GM18873 (cell line): ENCODE results near the gene CNTNAP2.
"Not testable (repeated sequence)": the region's sequence is repeated elsewhere in the genome, so short reads cannot be mapped to it uniquely, and the experiment has no call there.

Experiments used
- ATAC-seq: cut with Tn5 transposase; IDR thresholded peaks from one replicate; pipeline ENCODE4 v1.9.1; 2021; ENCODE audit warnings: mild to moderate bottlenecking, moderate library complexity, moderate number of reproducible peaks; ENCODE audit not compliant: unreplicated experiment, low FRiP score

CNTNAP2 gene

DNA sequence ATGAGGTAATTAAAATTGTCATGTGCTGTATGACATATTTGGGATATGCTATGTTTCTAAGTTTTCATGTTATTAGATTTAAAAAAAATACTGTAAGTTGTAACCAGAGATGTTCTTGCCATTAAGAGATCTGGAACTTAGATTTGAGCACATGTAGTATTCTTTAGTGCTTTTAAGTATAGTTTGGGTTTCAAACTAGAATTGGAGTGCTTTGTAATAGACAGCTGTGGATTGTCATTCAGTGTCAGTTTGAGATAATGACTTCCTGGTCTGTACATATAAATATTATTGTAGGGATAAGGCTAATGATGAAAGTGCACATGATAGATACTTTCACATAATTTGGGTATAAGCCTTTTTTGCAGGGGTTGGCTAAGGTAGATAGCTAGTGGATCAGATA lies 936.2 kb downstream of the CNTNAP2 start:
- ATAC-seq, result no peak

DNA sequence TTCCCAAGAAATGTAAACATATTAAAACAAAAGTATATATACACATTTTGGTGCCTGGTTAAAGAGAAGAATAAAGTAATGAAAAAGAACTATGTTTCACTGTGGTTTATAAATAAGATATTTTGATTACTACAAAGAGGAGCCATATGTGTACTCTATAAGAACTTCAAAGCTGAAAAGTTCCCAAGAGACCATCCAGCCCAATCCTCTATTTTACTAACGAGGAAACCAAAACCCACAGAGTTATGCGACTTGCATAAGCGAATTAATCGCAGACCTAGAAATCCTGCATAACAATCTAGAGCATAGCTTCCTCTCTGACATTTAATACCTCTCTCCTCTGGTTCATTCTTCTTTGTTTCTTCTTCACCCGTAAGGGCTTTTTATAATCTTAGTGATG lies 937.1 kb downstream of the CNTNAP2 start:
- ATAC-seq, result no peak

DNA sequence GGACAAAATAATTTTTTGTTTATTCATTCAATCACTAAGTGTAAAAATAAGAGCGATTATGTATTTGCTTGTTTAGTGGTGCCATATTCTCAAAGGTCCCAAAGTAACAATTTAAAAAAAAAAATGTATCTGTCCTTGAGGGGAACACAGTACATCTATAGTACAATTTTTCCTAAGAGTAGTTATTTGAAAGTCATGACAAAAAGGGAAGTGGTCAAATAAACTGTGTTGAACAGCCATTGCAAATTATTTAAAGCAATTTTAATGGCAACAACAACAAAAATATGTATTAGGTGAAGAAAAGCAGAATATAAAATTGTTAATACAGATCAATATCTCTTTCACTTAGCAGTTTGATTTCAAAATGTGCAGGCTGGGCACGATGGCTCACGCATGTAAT lies 943.5 kb downstream of the CNTNAP2 start:
- no peak for ATAC-seq

DNA sequence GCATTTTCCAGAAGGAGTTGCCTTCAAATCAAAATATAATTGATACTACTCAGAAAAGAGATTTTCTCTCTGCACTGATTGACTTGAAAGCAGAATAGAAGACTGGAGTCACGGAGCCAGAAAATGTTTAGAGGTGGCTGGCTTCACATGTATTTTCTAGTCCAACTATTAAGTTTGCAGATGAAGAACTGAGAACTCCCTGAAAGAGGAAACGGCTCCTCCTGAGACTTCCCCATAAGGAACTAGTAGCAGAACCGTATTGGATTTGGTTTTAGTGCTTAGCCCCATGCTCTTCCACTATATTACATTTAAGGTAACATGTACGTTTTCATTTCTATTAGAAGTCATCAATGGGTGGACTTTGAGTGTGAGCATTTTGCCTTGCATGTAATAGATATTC lies 946.3 kb downstream of the CNTNAP2 start:
- ATAC-seq, result no peak

DNA sequence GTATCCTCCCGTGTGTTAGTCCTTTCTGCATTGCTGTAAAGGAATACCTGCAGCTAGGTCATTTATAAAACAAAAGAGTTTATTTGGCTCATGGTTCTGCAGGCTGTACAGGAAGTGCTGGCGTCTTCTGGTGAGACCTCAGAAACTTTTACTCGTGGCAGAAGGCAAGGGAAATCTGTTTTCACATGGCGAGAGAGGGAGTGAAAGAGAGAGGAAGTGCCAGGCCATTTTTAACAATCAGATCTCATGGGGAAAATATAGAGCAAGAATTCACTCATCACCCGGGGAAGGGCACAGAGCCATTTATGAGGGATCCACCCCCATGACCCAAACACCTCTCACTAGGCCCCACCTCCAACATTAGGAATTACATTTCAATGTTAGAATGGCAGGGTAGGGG lies 952.2 kb downstream of the CNTNAP2 start:
- no peak for ATAC-seq

DNA sequence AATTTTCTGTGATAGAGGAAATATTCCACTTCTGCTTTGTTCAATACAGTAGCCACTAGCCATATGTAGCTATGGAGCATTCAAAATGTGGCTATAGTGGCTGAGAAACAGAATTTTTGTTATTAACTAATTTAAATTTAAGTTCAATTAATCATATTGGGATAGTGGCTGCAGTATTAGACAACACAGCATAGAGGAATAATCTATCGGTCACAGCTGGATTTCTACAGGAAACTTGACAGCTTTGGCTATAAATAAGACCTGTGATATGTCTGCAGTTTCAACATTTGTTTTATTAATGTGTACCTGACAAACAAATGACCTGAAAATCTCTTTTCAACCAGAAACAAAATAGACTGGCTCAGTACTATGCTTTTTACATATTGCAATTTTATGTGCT lies 953.2 kb downstream of the CNTNAP2 start:
- no peak for ATAC-seq

DNA sequence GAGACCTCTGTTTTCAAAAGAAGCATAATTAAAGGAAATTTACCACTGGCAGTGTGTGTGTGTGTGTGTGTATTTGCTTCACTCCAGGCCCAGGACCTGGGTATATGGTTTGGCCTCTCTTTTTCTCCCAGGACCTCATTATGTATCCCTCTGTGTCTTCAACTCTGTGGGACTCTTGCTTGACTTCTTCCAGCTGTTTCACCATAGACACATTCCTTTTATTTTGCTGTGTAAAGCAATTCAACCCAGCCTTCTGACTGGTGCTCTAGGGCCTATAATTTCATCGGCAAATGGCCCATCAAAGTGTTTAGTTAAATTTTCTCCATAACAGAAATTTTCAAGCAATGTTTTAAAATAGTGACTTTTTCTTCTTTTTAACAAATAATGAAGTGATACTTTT lies 954.3 kb downstream of the CNTNAP2 start:
- ATAC-seq, result no peak

DNA sequence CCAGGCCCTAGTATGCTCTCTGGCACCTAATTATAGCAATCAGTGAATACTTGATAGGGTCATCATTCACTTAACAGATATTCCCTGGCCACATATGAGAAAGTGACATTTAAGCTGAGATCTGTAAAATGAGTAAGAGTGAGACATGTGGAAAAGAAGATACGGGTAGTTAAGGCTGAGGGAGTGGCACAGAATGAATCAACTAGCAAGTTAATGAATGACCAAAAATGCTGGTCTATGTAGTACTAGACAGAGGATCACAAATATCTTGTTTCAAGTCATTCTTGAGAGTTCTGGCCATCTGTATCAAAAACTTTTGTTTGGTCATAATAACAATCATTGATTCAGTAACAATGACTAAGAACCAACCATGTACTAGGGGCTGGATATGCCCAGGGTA lies 954.9 kb downstream of the CNTNAP2 start:
- no peak for ATAC-seq

DNA sequence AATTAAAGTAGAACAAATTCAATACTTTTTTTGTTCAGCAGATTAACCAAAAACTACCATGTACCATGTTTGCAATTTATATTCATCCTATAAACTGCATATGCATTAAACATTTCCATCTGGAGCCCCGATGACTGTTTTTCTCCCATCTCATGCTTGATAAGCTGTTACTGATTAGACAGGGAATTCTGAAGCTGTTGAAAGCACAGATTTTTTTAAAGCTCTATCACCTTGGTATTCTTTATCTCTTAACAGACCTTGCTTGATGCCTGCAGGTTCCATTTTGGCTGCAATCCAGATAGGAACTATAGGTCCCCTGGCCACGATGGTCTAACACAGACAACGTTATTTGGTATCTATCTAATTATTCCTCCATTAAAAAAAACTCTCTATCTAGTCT lies 961.7 kb downstream of the CNTNAP2 start:
- ATAC-seq, result no peak

DNA sequence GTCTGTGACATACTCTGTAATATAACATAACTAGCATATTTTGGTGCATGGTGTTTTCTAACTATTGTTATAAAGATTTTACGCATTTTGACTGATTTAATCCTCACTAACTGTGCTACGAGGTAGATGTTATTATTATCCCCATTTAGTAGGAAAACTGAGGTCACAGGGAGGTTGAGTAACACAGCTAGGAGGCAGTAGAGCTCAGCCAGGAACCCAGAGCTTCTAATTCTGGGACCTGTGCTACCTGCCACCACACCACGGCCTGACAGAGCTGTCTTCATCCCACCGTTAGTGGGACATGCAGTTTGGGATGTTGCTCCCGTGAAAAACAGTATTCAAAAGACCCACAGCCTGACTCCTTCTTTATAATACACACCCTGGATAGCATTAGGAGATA lies 962.5 kb downstream of the CNTNAP2 start:
- ATAC-seq, result no peak

DNA sequence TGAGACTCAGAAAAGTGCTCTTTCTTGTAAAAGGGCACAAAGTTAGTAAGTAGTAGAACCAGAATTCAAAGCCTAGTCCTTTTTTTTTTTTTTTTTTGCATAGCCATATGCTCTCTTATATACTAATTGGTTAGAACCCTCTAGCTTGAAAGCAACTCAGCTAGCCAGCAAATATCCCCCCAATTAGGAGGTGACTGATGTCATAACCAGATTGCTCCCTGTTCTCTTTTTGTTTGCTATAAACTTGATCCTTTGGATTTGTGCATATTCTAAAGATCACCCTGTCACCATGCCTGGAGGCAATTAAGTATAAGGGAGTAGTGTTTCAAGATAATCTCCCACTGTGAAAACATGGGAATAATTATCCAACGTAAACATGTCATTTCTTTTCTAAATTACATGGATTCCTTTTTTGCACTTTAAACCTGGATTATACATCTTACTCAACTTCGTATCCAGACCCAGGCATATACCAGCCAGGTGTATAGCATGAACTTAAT lies 963.4 kb downstream of the CNTNAP2 start:
- ATAC-seq, result no peak

DNA sequence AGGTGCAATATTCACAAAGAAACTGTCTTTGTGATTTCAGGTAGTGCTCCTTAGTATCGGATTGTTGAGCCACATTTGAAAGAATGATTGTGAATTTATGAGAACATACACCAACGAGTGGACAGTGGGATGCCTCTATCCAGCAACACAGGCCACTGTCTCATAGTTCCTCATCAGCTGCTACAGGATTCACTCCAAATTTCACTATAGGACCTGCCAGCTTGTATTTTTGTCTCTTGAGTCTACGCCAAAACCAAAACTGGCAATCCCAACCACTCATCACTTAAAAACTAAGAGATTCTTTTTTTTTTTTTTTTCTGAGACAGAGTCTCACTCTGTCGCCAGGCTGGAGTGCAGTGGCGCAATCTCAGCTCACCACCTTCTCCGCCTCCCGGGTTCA lies 964.5 kb downstream of the CNTNAP2 start:
- ATAC-seq, result no peak

DNA sequence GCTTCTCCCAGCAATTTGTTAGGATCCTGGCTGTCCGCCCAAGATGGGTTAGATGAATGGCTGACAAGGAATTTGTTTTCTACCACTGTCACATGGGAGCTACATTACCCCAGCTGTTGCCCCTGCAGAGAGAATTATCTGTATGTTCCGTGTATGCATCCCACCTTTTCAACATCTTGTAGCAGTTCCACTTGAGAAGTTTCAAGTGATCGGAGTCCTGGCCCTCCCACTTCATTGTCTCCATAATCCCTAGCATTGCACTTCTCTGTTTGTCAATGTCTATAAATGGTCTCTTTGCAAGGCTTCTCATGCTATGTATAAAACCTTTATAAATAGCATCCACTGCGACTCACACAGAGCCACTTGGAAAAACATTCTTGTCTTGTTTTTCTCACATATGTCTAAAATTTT lies 972.5 kb downstream of the CNTNAP2 start:
- no peak for ATAC-seq

DNA sequence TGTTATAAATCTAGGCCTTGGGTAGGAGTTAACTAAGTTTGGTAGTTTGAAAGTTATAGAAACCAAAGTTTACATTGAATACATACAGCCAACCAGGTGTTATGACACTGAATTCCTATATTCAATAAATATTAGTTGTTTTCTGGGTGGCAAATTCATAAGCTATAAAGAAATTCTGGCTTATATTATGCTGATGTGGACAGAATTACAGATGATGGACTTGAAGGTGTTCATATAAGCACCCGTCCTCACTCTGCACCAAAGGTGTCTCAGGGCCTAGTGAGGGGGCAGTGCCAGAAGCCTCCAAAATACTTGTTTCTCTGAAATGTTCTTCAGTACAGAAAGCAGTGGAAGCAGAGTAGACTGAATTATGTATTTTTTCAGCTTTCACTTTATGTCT lies 973.0 kb downstream of the CNTNAP2 start:
- no peak for ATAC-seq

DNA sequence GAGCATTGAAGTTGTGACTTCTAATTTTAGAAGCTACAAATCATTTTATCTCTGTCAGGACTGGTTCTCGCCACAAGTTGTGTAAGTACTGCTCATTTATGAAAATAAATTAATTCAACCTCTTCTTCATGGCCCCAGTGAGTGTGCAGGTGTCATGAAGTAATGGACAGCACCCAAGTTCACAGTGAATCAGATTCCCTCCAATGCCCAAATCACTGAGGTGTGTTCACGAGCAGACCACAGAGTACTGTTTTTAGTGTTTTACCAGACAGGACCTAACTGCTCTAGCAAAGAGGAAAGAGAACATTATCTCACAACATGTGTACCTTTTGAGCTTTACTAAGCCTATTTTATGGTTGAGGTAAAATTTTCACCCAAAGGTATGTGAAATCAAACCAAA lies 980.0 kb downstream of the CNTNAP2 start:
- ATAC-seq, result no peak

DNA sequence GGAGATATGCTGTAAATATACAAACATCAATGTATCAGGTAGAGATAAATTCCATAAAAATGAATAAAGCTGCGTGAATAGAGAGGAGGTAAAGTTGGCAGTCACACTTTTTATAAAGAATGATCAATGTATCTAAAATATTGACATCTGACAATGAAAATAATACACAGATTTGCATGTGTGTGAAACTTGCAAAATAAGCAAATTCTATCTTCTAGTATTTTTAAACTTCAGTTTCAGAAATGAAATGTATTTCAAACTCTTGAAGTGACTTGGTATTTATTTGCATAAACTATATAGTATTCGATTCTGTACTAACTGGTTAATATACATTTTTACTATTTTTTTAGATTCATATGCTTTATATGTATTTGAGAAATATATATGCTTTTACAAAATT lies 986.6 kb downstream of the CNTNAP2 start:
- no peak for ATAC-seq

DNA sequence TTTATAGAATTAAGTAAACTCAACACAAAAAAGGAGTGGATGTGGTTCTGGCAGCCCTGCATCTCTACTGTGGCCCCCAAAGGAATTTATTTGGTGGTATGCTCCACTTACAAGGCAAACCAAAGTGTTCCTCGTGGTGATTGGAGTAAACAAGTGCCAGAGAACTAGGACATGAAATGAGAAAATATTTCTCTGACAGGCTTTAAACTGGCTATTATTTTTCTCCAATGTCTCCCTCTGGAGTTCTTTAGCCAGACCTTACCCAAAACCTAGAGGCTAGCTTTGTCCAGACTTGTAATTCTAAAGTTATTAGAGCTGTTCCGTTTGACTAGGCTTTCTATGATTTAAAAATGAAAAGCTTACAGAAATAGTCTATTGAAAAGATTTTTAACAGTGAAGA lies 990.1 kb downstream of the CNTNAP2 start:
- no peak for ATAC-seq

DNA sequence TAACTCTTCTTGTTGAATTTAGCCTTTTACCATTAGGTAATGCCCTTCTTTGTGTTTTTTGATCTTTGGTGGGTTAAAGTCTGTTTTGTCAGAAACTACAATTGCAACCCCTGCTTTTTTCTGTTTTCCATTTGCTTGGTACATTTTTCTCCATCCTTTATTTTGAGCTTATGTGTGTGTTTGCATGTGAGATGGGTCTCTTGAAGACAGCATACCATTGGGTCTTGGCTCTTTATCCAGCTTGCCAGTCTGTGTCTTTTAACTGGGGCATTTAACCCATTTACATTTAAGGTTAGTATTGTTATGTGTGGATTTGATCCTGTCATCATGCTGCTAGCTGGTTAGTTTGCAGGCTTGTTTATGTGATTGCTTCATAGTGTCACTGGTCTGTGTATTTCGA lies 997.9 kb downstream of the CNTNAP2 start:
- not testable (repeated sequence) for ATAC-seq

DNA sequence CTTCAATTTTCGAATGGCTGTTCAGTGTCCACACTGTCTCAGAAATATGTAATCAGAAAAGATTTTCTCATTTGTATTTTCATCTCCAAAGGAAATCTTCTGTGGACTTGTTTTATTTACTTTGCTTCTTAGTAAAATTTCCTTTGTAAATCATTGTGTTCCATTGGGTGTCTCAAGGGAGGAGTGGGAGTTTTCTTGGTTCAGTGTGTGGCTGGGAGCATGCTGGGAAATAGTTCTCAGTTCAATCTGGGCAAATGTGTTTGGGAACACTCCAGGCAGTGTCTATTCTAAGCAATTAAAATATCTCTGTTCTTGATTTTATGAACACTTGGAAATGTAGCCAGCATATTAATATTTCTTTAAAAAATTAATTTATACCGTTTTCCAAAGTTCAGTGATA lies 1019.8 kb downstream of the CNTNAP2 start:
- ATAC-seq, result no peak

DNA sequence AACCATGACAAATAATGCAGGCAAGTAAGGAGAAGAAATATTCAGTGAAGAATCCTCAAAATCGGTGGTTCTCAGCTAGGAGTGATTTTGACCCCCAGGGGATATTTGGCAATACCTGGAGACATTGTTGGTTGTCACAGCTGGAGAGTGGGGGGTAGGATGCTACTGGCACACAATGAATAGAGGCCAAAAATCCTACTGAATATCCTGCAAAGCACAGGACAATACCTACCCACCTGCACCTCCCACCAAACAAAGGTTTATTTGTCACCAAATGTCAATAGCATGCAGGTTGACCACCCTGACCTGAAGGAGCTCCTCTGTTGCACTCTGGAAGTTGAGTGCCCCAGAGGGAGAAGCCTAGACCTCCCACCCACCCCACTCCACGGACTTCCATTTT lies 1028.6 kb downstream of the CNTNAP2 start:
- no peak for ATAC-seq

DNA sequence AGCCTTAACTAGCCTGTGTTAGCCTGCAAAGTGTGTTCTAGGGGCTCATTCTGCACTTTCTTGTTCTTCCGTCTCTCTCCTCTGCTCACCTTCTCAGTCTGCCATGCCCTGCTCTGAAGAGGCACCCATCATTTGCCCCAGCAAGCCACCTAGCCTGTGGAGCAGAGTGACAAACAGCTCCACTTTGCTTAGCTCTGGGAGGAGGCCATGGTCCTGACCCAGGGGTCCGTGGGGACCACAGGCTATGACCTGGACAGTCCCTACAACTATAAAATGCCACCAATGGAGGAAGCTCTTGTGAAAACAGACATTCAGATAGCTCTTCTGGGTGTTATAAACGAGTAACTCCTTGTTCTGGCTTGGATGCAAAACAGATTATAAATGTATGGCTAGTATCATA lies 1029.6 kb downstream of the CNTNAP2 start:
- ATAC-seq, result no peak

DNA sequence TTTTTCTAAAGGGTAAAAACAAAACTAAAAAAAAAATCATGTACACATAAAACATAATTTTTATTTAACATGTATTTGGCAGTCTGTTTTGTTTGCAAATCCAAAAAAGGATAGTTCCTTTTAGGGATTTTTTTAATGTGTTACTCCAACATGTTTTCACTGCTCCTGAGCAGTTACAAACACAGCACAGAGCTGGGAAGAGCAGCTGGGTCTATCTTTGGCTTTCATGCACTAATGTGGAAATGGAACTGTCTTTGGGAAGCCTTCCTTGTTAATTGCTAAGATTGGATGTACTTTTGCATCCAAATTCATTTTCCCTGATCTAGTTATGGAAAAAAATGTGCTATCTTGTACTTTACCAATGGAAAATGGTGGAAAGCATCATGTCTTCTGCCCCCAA lies 1035.1 kb downstream of the CNTNAP2 start:
- ATAC-seq, result no peak

DNA sequence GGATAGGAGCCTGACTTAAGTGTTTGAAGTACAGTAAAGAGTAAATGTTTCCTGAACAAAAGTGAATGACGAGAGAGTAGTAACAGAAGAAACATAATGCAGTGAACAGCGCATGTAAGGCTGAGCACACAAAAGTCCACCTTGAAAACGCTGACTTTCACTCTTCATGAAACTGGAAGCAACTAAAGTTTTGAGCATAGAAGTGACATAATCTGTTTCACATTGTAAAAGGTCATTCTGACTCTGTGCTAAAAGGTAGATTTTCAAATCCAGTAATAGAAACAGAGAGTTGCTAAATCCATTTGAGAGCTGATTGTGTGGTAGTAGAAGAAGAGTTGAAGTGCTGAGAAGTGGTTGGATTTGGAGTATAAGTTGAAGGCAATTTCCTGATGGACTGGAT lies 1037.0 kb downstream of the CNTNAP2 start:
- ATAC-seq, result no peak
